ENCODE results near the gene RBP3.

DNA sequence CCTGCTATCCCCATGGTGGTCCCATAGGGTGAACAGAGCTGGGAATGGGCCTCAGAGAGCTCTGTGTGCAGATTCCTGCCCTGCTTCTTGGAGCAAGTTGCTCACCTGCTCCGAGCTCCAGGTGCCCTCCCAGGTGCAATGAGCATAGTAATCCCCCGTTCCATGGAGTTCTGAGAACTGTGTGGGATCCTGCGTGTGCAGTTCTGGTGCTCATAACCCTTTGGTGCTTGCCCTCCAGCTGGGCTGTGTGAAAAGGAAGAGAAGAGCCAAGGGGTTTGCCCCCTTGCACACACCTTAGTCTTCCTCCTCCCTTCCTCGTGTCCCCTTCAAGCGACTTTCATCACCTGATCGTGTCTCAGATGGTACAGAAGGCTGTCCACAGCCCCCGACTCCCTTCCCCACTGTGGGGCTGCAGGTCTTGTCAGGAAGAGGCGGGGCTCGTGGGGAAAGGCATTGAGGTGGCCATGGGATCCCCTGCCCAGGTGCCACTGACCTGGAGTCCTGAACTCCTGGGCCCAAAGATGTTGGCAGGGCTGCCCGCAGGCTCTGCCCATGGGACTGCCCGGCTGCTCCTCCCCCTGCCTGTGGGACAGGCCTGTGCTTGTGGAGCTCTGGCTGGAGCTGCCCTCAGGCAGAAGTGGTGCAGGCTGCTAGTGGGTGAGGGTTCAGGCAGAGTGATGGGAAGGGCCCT is 57.8 kb downstream of the RBP3 start:
- TF ChIP-seq POLR2A (IDR thresholded peaks at IDR 0.05) (no peak), POLR2AphosphoS5 (IDR thresholded peaks at IDR 0.05) (no peak)
- TF ChIP-seq, protein P1, sequence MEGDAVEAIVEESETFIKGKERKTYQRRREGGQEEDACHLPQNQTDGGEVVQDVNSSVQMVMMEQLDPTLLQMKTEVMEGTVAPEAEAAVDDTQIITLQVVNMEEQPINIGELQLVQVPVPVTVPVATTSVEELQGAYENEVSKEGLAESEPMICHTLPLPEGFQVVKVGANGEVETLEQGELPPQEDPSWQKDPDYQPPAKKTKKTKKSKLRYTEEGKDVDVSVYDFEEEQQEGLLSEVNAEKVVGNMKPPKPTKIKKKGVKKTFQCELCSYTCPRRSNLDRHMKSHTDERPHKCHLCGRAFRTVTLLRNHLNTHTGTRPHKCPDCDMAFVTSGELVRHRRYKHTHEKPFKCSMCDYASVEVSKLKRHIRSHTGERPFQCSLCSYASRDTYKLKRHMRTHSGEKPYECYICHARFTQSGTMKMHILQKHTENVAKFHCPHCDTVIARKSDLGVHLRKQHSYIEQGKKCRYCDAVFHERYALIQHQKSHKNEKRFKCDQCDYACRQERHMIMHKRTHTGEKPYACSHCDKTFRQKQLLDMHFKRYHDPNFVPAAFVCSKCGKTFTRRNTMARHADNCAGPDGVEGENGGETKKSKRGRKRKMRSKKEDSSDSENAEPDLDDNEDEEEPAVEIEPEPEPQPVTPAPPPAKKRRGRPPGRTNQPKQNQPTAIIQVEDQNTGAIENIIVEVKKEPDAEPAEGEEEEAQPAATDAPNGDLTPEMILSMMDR (IDR thresholded peaks at IDR 0.05 in 8 of 11, conservative IDR thresholded peaks at IDR 0.05 in 3 of 11): no peak
